Neural progenitor cell (in vitro differentiated cells): ENCODE measurements around the gene RNF166. TPM values are rescaled to one million over a fixed set of nuclear protein-coding genes. Genes with fewer than 3 reads are reported as not detected.
A peak's percentile ranks its signal among the peaks of the same experiment; 100 is the strongest.
"Not testable (repeated sequence)": the region's sequence is repeated elsewhere in the genome, so short reads cannot be mapped to it uniquely, and the experiment has no call there.

Source experiments
- DNase-seq: peaks from one replicate; pipeline ENCODE4 v3.0.0-alpha.2; 2016; ENCODE audit warnings: low spot score
- H2AFZ ChIP-seq: fragments of 200-600 bp; sonication (generic); replicated peaks from 2 replicates; pipeline ENCODE4 v1.6.1; 2016; ENCODE audit warnings: antibody characterized with exemption
- H3F3A ChIP-seq: fragments of 200-600 bp; sonication (generic); 2 replicates; pipeline ENCODE4 v1.6.1; 2016; ENCODE audit warnings: antibody characterized with exemption, low read depth
- H3K27ac ChIP-seq: fragments of 200-600 bp; sonication (generic); 2 replicates; pipeline ENCODE4 v1.5.1; 2016; ENCODE audit warnings: mild to moderate bottlenecking
- H3K27me3 ChIP-seq: fragments of 200-600 bp; sonication (generic); 2 replicates; pipeline ENCODE4 v1.6.1; 2016; ENCODE audit warnings: mild to moderate bottlenecking, moderate library complexity
- H3K36me3 ChIP-seq: fragments of 200-600 bp; sonication (generic); 2 replicates; pipeline ENCODE4 v1.5.1; 2016
- H3K4me1 ChIP-seq: fragments of 200-600 bp; sonication (generic); 2 replicates; pipeline ENCODE4 v1.6.1; 2016; ENCODE audit warnings: mixed run types
- H3K4me2 ChIP-seq: fragments of 200-600 bp; sonication (generic); 2 replicates; pipeline ENCODE4 v1.6.1; 2016
- H3K4me3 ChIP-seq: fragments of 200-600 bp; sonication (generic); 2 replicates; pipeline ENCODE4 v1.5.1; 2016
- H3K79me2 ChIP-seq: fragments of 200-600 bp; sonication (generic); 2 replicates; pipeline ENCODE4 v1.6.1; 2016; ENCODE audit warnings: low read depth
- H3K9ac ChIP-seq: fragments of 200-600 bp; sonication (generic); 2 replicates; pipeline ENCODE4 v1.6.1; 2016
- H3K9me3 ChIP-seq: fragments of 200-600 bp; sonication (generic); 2 replicates; pipeline ENCODE4 v1.5.1; 2016; ENCODE audit warnings: low read depth
- H4K20me1 ChIP-seq: fragments of 200-600 bp; sonication (generic); 2 replicates; pipeline ENCODE4 v1.6.1; 2016; ENCODE audit warnings: low read depth
- H3K27ac Mint-ChIP-seq: 3 replicates; pipeline ENCODE4 v1.8.0; 2021; ENCODE audit warnings: mixed read lengths
- H3K27me3 Mint-ChIP-seq: 2 replicates; pipeline ENCODE4 v1.8.0; 2022; ENCODE audit warnings: low read depth, mild to moderate bottlenecking, inconsistent platforms, moderate library complexity, mixed read lengths; ENCODE audit not compliant: insufficient read depth
- H3K36me3 Mint-ChIP-seq: 3 replicates; pipeline ENCODE4 v1.8.0; 2021; ENCODE audit warnings: mixed read lengths
- H3K4me1 Mint-ChIP-seq: 3 replicates; pipeline ENCODE4 v1.8.0; 2021; ENCODE audit warnings: mixed read lengths
- H3K4me3 Mint-ChIP-seq: 3 replicates; pipeline ENCODE4 v1.8.0; 2021; ENCODE audit warnings: mild to moderate bottlenecking, moderate library complexity, mixed read lengths
- H3K9me3 Mint-ChIP-seq: 3 replicates; pipeline ENCODE4 v1.8.0; 2020; ENCODE audit warnings: mixed read lengths
- EZH2 ChIP-seq: fragments of 200-600 bp; sonication (generic); IDR thresholded peaks from 2 replicates; pipeline ENCODE4 v1.6.1; 2017; ENCODE audit warnings: antibody characterized with exemption, mild to moderate bottlenecking, moderate library complexity
- EZH2phosphoT487 ChIP-seq: fragments of 200-600 bp; sonication (generic); IDR thresholded peaks from 2 replicates; pipeline ENCODE4 v1.6.1; 2017; ENCODE audit warnings: antibody characterized with exemption
- total RNA-seq: library from RNA; depleted of rRNA; stranded (reverse); fragments of >200 nt; gene quantifications from 2 replicates; pipeline ENCODE4 v1.2.3, GENCODE V29; 2015; ENCODE audit warnings: low replicate concordance
- TF ChIP-seq, protein P1 (sequence below): fragments of 200-600 bp; sonication (generic); IDR thresholded peaks from 2 replicates; pipeline ENCODE4 v1.5.1; 2017; ENCODE audit warnings: antibody characterized with exemption, mild to moderate bottlenecking

RNF166 gene
- total RNA-seq, 1 donor from 2014 or later = 11.1 TPM

DNA sequence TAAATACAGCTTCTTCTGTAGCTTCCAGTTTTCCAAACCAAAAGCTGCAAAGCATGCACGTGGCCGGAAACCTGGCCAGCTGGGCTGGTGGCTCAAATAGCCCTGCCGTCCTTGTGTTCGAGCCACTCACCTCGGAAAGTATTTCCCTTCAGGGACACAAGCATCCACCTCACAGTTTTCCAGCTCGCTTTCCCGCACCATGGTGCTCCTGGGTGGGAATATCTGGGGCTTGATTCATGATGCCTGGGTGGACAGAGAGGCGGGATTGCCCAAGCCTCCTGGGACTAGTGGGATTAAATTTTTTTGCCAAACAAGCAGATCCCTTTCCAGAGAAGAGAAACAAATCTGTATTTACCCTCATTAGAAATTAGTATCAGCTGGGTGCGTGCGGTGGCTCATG lies 36.2 kb downstream of the RNF166 start:
- Histone ChIP-seq H3K9ac (no peak overlapping the region), H4K20me1 (no peaks in the 10 kb centered on the region), H3F3A (peaks cover 6% of the 10 kb centered on the region), H3K4me1 (no peaks in the 10 kb centered on the region), H3K4me2 (no peak overlapping the region), H3K79me2 (peaks cover 2% of the 10 kb centered on the region), H3K27me3 (no peaks in the 10 kb centered on the region), H3K4me3 (no peak overlapping the region), H3K36me3 (no peaks in the 10 kb centered on the region), H3K9me3 (no peaks in the 10 kb centered on the region), H2AFZ (no peak overlapping the region), H3K27ac (no peak overlapping the region)
- DNase-seq = no peak
- TF ChIP-seq EZH2 (no peak), EZH2phosphoT487 (no peak)
- TF ChIP-seq, protein P1, sequence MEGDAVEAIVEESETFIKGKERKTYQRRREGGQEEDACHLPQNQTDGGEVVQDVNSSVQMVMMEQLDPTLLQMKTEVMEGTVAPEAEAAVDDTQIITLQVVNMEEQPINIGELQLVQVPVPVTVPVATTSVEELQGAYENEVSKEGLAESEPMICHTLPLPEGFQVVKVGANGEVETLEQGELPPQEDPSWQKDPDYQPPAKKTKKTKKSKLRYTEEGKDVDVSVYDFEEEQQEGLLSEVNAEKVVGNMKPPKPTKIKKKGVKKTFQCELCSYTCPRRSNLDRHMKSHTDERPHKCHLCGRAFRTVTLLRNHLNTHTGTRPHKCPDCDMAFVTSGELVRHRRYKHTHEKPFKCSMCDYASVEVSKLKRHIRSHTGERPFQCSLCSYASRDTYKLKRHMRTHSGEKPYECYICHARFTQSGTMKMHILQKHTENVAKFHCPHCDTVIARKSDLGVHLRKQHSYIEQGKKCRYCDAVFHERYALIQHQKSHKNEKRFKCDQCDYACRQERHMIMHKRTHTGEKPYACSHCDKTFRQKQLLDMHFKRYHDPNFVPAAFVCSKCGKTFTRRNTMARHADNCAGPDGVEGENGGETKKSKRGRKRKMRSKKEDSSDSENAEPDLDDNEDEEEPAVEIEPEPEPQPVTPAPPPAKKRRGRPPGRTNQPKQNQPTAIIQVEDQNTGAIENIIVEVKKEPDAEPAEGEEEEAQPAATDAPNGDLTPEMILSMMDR = no peak
- H3K4me3 Mint-ChIP-seq = no peak overlapping the region
- H3K9me3 Mint-ChIP-seq = no peaks in the 10 kb centered on the region
- peaks cover 3% of the 10 kb centered on the region for H3K4me1 Mint-ChIP-seq
- H3K27ac Mint-ChIP-seq = no peak overlapping the region
- peaks cover 2% of the 10 kb centered on the region for H3K27me3 Mint-ChIP-seq
- peaks cover 5% of the 10 kb centered on the region for H3K36me3 Mint-ChIP-seq

DNA sequence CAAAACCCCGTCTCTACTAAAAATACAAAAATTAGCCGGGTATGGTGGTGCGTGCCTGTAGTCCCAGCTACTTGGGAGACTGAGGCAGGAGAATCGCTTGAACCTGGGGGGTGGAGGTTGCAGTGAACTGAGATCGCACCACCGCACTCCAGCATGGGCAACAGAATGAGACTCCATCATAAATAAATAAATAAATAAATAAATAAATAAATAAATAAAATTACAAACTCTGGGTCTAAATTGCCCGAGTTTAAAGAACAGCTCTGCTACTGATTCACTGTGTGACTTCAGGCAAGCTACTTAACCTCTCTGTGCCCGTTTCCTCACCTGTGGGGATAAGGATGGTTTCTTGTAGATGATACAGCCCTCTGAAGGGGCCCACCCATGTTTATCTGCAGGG lies 36.7 kb downstream of the RNF166 start:
- H3K4me3 Mint-ChIP-seq, H3K4me1 ChIP-seq, H2AFZ ChIP-seq, H3K79me2 ChIP-seq, H3K36me3 Mint-ChIP-seq, H3K4me3 ChIP-seq, H3K9me3 Mint-ChIP-seq, H3K27me3 ChIP-seq, H3K9me3 ChIP-seq, H3K36me3 ChIP-seq, H3K27ac Mint-ChIP-seq, H3K27me3 Mint-ChIP-seq, H3K4me1 Mint-ChIP-seq, H3F3A ChIP-seq, H4K20me1 ChIP-seq, H3K4me2 ChIP-seq, H3K9ac ChIP-seq, DNase-seq, H3K27ac ChIP-seq: not testable (repeated sequence)

DNA sequence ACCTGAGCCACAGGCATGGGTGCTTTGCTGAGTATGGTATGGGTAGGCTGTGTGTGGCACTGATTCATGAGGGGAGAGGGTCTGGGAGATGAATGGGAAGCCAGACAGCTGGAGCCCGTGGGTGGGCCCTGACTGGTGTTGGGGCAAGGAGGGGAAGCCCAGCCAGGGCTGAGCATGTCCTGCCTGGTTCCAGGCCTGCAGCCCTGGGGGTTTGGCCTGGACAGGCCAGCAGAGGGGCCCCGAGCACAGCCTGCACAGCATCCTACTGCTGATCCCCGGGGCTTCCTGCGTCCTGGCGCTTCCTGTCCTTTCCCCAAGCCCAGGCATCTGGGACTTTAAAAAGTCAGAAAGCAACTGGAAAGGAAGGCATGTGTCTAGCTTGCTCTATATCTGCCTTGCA lies 38.7 kb downstream of the RNF166 start:
- DNase-seq = peak; percentile 41
- Histone ChIP-seq H3K4me1 (no peaks in the 10 kb centered on the region), H2AFZ (no peak overlapping the region), H4K20me1 (no peaks in the 10 kb centered on the region), H3F3A (peaks cover 6% of the 10 kb centered on the region), H3K27ac (peak overlapping the region; percentile 70), H3K9ac (no peak overlapping the region), H3K79me2 (peaks cover 15% of the 10 kb centered on the region), H3K36me3 (no peaks in the 10 kb centered on the region), H3K27me3 (no peaks in the 10 kb centered on the region), H3K4me3 (no peak overlapping the region), H3K4me2 (no peak overlapping the region), H3K9me3 (no peaks in the 10 kb centered on the region)
- peaks cover 5% of the 10 kb centered on the region for H3K36me3 Mint-ChIP-seq
- H3K27me3 Mint-ChIP-seq = no peaks in the 10 kb centered on the region
- H3K27ac Mint-ChIP-seq = no peak overlapping the region
- TF ChIP-seq, protein P1 = peak; percentile 6
- TF ChIP-seq EZH2 = no peak
- no peak overlapping the region for H3K4me3 Mint-ChIP-seq
- H3K4me1 Mint-ChIP-seq = peaks cover 9% of the 10 kb centered on the region
- H3K9me3 Mint-ChIP-seq = no peaks in the 10 kb centered on the region

DNA sequence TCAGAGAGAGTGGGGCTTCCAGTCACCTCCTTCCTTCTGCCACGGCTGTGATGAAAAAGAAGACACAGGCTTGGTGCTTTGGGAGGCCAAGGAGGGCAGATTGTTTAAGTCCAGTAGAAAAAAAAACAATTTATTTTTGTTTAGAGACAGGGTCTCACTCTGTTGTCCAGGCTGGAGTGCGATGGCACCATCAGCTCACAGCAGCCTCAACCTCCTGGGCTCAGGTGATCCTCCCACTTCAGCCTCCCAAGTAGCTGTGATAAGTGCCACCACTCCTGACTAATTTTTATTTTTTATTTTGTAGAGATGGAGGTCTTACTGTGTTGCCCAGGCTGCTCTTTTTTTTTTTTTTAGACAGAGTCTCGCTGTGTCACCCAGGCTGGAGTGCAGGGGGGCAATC lies 40.6 kb downstream of the RNF166 start:
- Histone ChIP-seq H3K4me3 (no peak overlapping the region), H3K36me3 (no peaks in the 10 kb centered on the region), H3K79me2 (peaks cover 34% of the 10 kb centered on the region), H3K9ac (no peak overlapping the region), H3K4me1 (peaks cover 4% of the 10 kb centered on the region), H3K9me3 (no peaks in the 10 kb centered on the region), H3K27ac (no peak overlapping the region), H3K27me3 (no peaks in the 10 kb centered on the region), H2AFZ (no peak overlapping the region), H3F3A (peaks cover 6% of the 10 kb centered on the region), H3K4me2 (no peak overlapping the region), H4K20me1 (peaks cover 15% of the 10 kb centered on the region)
- Mint-ChIP-seq H3K27me3 (no peaks in the 10 kb centered on the region), H3K36me3 (peaks cover 5% of the 10 kb centered on the region), H3K9me3 (no peaks in the 10 kb centered on the region), H3K4me1 (peaks cover 19% of the 10 kb centered on the region), H3K4me3 (no peak overlapping the region), H3K27ac (no peak overlapping the region)
- TF ChIP-seq, protein P1 = no peak
- no peak for TF ChIP-seq EZH2
- no peak for TF ChIP-seq EZH2phosphoT487
- no peak for DNase-seq
